ENCODE data around the gene TSFM. TPM values are rescaled to one million over a fixed set of nuclear protein-coding genes. Genes with fewer than 3 reads are reported as not detected.

Gene TSFM
- total and polyA plus RNA-seq, 2 of the 13 experiments (the other 11 are each of a cell fraction or from before 2014, with no cell fraction given): 29.8 to 68.3 TPM

GRCh38 chr12:57754411-57755193 is 28.0 kb upstream of the TSFM start, which contains the start of gene MARCHF9 (continued):
- TF ChIP-seq NONO (IDR thresholded peaks at IDR 0.05) (no peak), NONO (CRISPR knock-in tag; conservative IDR thresholded peaks at IDR 0.05) (peak; percentile 45), ZSCAN25 (CRISPR knock-in tag; IDR thresholded peaks at IDR 0.05) (peak; percentile 93; the same call in 1 of the 2 replicates), ZSCAN21 (CRISPR knock-in tag; IDR thresholded peaks at IDR 0.05; ENCODE audit: borderline replicate concordance) (no peak), BCLAF1 (IDR thresholded peaks at IDR 0.05) (no peak), ZNF691 (CRISPR knock-in tag; IDR thresholded peaks at IDR 0.05; ENCODE audit: borderline replicate concordance, low read depth) (0 out of 2 replicates have a peak, but pooled peaks have one; percentile 24), RELA (CRISPR knock-in tag; IDR thresholded peaks at IDR 0.05) (no peak), HMG20B (CRISPR knock-in tag; conservative IDR thresholded peaks at IDR 0.05) (no peak), ZIK1 (CRISPR knock-in tag; IDR thresholded peaks at IDR 0.05; ENCODE audit: borderline replicate concordance, low read depth) (no peak), SIN3A (IDR thresholded peaks at IDR 0.05; ENCODE audit: borderline replicate concordance, low read depth, low read length) (peak; percentile 26; the same call in 1 of the 2 replicates), ZNF33A (CRISPR knock-in tag; IDR thresholded peaks at IDR 0.05; ENCODE audit: borderline replicate concordance) (no peak), ZNF777 (CRISPR knock-in tag; IDR thresholded peaks at IDR 0.05) (no peak), ZNF574 (CRISPR knock-in tag; IDR thresholded peaks at IDR 0.05) (peak; percentile 64; the same call in 1 of the 2 replicates), UBTF (CRISPR knock-in tag; IDR thresholded peaks at IDR 0.05) (no peak), MIER2 (CRISPR knock-in tag; IDR thresholded peaks at IDR 0.05) (no peak), ZNF75D (CRISPR knock-in tag; IDR thresholded peaks at IDR 0.05; ENCODE audit: borderline replicate concordance) (no peak), ZKSCAN8 (CRISPR knock-in tag; IDR thresholded peaks at IDR 0.05; ENCODE audit: borderline replicate concordance) (no peak), WIZ (CRISPR knock-in tag; IDR thresholded peaks at IDR 0.05) (no peak)
